Neural cell (in vitro differentiated cells): ENCODE data around the gene SPRYD4. TPM values are rescaled to one million over a fixed set of nuclear protein-coding genes. Genes with fewer than 3 reads are reported as not detected.

ENCODE experiments used
- H2AFZ ChIP-seq: fragments of 200-600, 300-800 bp; sonication (generic), shearing (Covaris generic); 2 replicates; pipeline ENCODE4 v1.6.0; 2014; ENCODE audit warnings: low read depth, mild to moderate bottlenecking, antibody characterized with exemption, low read length, moderate library complexity
- H3F3A ChIP-seq: fragments of 200-600 bp; shearing (Covaris generic); 2 replicates; pipeline ENCODE4 v1.6.1; 2016; ENCODE audit warnings: mild to moderate bottlenecking, moderate library complexity, mixed read lengths, antibody characterized with exemption, low read length; ENCODE audit not compliant: insufficient read depth, poor library complexity, severe bottlenecking
- H3K27ac ChIP-seq: fragments of 200-600, 300-800 bp; sonication (generic), shearing (Covaris generic); 2 replicates; pipeline ENCODE4 v1.5.1; 2014; ENCODE audit warnings: mild to moderate bottlenecking, low read length, moderate library complexity
- H3K27me3 ChIP-seq: fragments of 300-800, 200-600 bp; sonication (generic), shearing (Covaris generic); 2 replicates; pipeline ENCODE4 v1.6.0; 2014; ENCODE audit warnings: mild to moderate bottlenecking, low read depth, low read length, moderate library complexity; ENCODE audit not compliant: insufficient read depth
- H3K36me3 ChIP-seq: fragments of 300-800, 200-600 bp; sonication (generic), shearing (Covaris generic); 2 replicates; pipeline ENCODE4 v1.5.1; 2014; ENCODE audit warnings: mild to moderate bottlenecking, antibody characterized with exemption, low read length, moderate library complexity; ENCODE audit not compliant: insufficient read depth
- H3K4me2 ChIP-seq: fragments of 300-800, 200-600 bp; sonication (generic), shearing (Covaris generic); 2 replicates; pipeline ENCODE4 v1.6.0; 2014; ENCODE audit warnings: mild to moderate bottlenecking, low read length
- H3K4me3 ChIP-seq: fragments of 300-800, 200-600 bp; sonication (generic), shearing (Covaris generic); 2 replicates; pipeline ENCODE4 v1.5.1; 2014; ENCODE audit warnings: mild to moderate bottlenecking, low read length, moderate library complexity
- H3K79me2 ChIP-seq: fragments of 200-600 bp; shearing (Covaris generic); replicated peaks from 2 replicates; pipeline ENCODE4 v1.6.0; 2014; ENCODE audit warnings: mild to moderate bottlenecking, low read length, moderate library complexity; ENCODE audit not compliant: insufficient read depth
- H3K9ac ChIP-seq: fragments of 300-800, 200-600 bp; sonication (generic), shearing (Covaris generic); 2 replicates; pipeline ENCODE4 v1.6.1; 2016; ENCODE audit warnings: mild to moderate bottlenecking, low read length, mixed read lengths
- H3K9me2 ChIP-seq: fragments of 200-600 bp; shearing (Covaris generic); 2 replicates; pipeline ENCODE4 v1.6.1; 2016; ENCODE audit warnings: mild to moderate bottlenecking, low read length, mixed read lengths; ENCODE audit not compliant: insufficient read depth
- H3K9me3 ChIP-seq: fragments of 200-600, 300-800 bp; sonication (generic), shearing (Covaris generic); 2 replicates; pipeline ENCODE4 v1.6.1; 2016; ENCODE audit warnings: mild to moderate bottlenecking, mixed run types, low read length, moderate library complexity, mixed read lengths
- H4K20me1 ChIP-seq: fragments of 200-600 bp; shearing (Covaris generic); 2 replicates; pipeline ENCODE4 v1.6.1; 2016; ENCODE audit warnings: mild to moderate bottlenecking, mixed run types; ENCODE audit not compliant: insufficient read depth
- EP300 ChIP-seq: fragments of 450-650 bp; conservative IDR thresholded peaks from 2 replicates; pipeline ENCODE4 v1.6.1; 2014; ENCODE audit warnings: antibody characterized with exemption, mild to moderate bottlenecking, moderate library complexity; ENCODE audit not compliant: poor library complexity, severe bottlenecking
- EZH2 ChIP-seq: fragments of 200-600, 300-800 bp; shearing (Covaris generic), sonication (generic); IDR thresholded peaks from 2 replicates; pipeline ENCODE4 v1.6.1; 2014; ENCODE audit warnings: antibody characterized with exemption, low read length, borderline replicate concordance, mild to moderate bottlenecking; ENCODE audit not compliant: insufficient read depth, poor library complexity, severe bottlenecking
- MXI1 ChIP-seq: fragments of 450-650 bp; conservative IDR thresholded peaks from 2 replicates; pipeline ENCODE4 v1.6.1; 2014; ENCODE audit warnings: antibody characterized with exemption, mild to moderate bottlenecking; ENCODE audit not compliant: poor library complexity, severe bottlenecking
- POLR2AphosphoS5 ChIP-seq: IDR thresholded peaks from 2 replicates; pipeline ENCODE4 v1.6.1; 2012
- RAD21 ChIP-seq: fragments of 450-650 bp; conservative IDR thresholded peaks from 2 replicates; pipeline ENCODE4 v1.6.1; 2014; ENCODE audit warnings: antibody characterized with exemption, mild to moderate bottlenecking, moderate library complexity
- REST ChIP-seq: IDR thresholded peaks from 2 replicates; pipeline ENCODE4 v1.6.1; 2012; ENCODE audit warnings: borderline replicate concordance
- SMC3 ChIP-seq: fragments of 450-650 bp; conservative IDR thresholded peaks from 2 replicates; pipeline ENCODE4 v1.6.1; 2014; ENCODE audit warnings: antibody characterized with exemption, mild to moderate bottlenecking, moderate library complexity; ENCODE audit not compliant: poor library complexity
- TAF1 ChIP-seq: IDR thresholded peaks from 2 replicates; pipeline ENCODE4 v1.6.1; 2012; ENCODE audit warnings: low read depth
- polyA plus RNA-seq: library from polyadenylated mRNA; depleted of rRNA; stranded (reverse); fragments of >200 nt; gene quantifications from 2 replicates; pipeline ENCODE4 v1.2.3, GENCODE V29; 2014
- TF ChIP-seq, protein P1 (sequence below): fragments of 450-650 bp; IDR thresholded peaks from 2 replicates; pipeline ENCODE4 v1.5.1; 2014; ENCODE audit warnings: antibody characterized with exemption, mild to moderate bottlenecking, moderate library complexity; ENCODE audit not compliant: poor library complexity, severe bottlenecking

SPRYD4 gene
- polyA plus RNA-seq, 1 donor from 2014 or later, result 1.8 TPM

DNA sequence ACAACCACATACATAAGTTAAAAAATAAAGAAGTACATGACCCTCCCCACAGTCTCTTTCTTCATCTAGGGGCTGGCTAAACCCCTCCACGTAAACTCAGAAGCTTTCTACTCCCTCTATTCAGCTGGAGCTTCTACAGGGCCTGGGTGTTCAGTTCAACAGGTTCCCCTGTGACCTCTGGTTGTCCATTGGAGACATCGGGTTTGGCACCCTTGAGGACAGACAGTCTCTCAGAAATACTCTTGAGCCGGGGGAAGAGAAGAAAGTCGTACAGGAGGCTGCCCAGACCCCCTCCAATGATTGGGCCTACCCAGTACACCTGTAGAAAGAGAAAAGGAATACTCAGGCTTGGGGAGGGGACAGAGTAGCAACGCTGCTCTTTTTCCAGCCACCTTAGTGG is 17.2 kb upstream of the SPRYD4 start (continued):
- no peak for TF ChIP-seq EZH2

DNA sequence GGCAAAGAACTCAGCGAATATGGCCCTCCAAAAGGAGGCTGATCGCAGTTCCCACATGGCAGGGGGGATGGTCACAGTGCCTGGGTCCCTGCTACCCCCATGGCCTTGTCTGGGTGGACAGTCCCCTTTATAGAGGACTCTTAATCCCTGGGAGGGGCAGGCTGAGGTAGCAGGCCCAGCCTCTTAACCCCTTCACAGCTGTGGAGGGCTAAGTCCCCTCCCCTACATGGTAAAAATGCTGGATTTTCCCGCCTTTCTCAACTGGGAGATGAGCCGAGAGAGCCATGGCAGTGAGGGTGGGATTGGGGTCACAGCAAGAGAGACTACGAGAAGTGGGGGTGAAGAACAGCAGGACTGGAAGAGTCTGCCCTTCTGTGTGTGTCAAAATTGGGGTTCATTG is 13.8 kb upstream of the SPRYD4 start, which contains the start of gene MIP:
MIP (minus strand) TSS at position 101 of the 400 bp plus-strand sequence; CDS start at position 57, 44 bp downstream.
- TF ChIP-seq RAD21 (no peak), EZH2 (no peak), REST (no peak), EP300 (no peak), TAF1 (no peak), MXI1 (no peak), SMC3 (no peak), POLR2AphosphoS5 (no peak)
- TF ChIP-seq, protein P1, sequence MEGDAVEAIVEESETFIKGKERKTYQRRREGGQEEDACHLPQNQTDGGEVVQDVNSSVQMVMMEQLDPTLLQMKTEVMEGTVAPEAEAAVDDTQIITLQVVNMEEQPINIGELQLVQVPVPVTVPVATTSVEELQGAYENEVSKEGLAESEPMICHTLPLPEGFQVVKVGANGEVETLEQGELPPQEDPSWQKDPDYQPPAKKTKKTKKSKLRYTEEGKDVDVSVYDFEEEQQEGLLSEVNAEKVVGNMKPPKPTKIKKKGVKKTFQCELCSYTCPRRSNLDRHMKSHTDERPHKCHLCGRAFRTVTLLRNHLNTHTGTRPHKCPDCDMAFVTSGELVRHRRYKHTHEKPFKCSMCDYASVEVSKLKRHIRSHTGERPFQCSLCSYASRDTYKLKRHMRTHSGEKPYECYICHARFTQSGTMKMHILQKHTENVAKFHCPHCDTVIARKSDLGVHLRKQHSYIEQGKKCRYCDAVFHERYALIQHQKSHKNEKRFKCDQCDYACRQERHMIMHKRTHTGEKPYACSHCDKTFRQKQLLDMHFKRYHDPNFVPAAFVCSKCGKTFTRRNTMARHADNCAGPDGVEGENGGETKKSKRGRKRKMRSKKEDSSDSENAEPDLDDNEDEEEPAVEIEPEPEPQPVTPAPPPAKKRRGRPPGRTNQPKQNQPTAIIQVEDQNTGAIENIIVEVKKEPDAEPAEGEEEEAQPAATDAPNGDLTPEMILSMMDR, result no peak
- Histone ChIP-seq H3K9ac (no peak within 1 kb of the TSS), H3K4me2 (no peak within 1 kb of the TSS), H3K36me3 (no peaks in the 10 kb centered on the region), H3K9me3 (no peaks in the 10 kb centered on the region), H3K27ac (no peak within 1 kb of the TSS), H3K9me2 (no peaks in the 10 kb centered on the region), H4K20me1 (no peaks in the 10 kb centered on the region), H3K4me3 (no peak within 1 kb of the TSS), H3F3A (peaks cover 1% of the 10 kb centered on the region), H3K79me2 (no peaks in the 10 kb centered on the region), H3K27me3 (no peaks in the 10 kb centered on the region), H2AFZ (no peak within 1 kb of the TSS)

DNA sequence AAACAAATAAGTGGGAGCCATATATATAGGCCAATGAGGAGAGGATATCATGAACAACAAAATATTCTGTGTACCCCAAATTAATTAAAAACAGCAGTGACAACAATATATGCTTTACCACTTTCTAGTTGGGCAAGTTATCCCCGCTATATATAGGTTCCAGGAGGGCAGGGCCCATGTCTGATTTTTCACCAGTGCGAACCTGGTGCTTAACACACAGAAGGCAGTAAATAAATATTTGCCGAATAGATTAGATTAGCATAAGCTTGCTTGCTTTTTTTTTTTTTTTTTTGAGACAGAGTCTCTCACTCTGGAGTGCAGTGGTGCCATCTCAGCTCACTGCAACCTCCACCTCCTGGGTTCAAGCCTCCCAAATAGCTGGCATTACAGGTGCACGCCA is 10.6 kb upstream of the SPRYD4 start:
- Histone ChIP-seq H3K9me3 (no peaks in the 10 kb centered on the region), H4K20me1 (no peaks in the 10 kb centered on the region), H3K27me3 (no peaks in the 10 kb centered on the region), H3K79me2 (no peaks in the 10 kb centered on the region), H3K4me2 (no peak overlapping the region), H3F3A (no peaks in the 10 kb centered on the region), H3K9me2 (no peaks in the 10 kb centered on the region), H3K4me3 (no peak overlapping the region), H3K9ac (no peak overlapping the region), H2AFZ (no peak overlapping the region), H3K27ac (no peak overlapping the region), H3K36me3 (no peaks in the 10 kb centered on the region)
- TF ChIP-seq POLR2AphosphoS5, result no peak
- TF ChIP-seq MXI1, result no peak
- no peak for TF ChIP-seq TAF1
- no peak for TF ChIP-seq REST
- TF ChIP-seq SMC3, result no peak
- TF ChIP-seq EZH2, result no peak
